Stomach smooth muscle (tissue), 2 donors: ENCODE results near the gene MPPED1.
A peak's percentile ranks its signal among the peaks of the same experiment; 100 is the strongest.

ENCODE experiments used
- H3K27ac ChIP-seq: one replicate; pipeline ENCODE4 v1.7.0; 2013; ENCODE audit warnings: mild to moderate bottlenecking, low read length, inconsistent platforms
- H3K27me3 ChIP-seq, 2 donors: one replicate each; pipeline ENCODE4 v1.7.0; 2013; ENCODE audit warnings: low read length in 2 of 2; ENCODE audit not compliant: insufficient read depth in 2 of 2, control insufficient read depth in 1 of 2
- H3K36me3 ChIP-seq, 2 donors: one replicate each; pipeline ENCODE4 v1.7.0; 2013; ENCODE audit warnings: low read length in 2 of 2; ENCODE audit not compliant: control insufficient read depth in 2 of 2, insufficient read depth in 2 of 2
- H3K4me1 ChIP-seq: one replicate; pipeline ENCODE4 v1.7.0; 2013; ENCODE audit warnings: low read length; ENCODE audit not compliant: control insufficient read depth, insufficient read depth
- H3K4me3 ChIP-seq, 2 donors: one replicate each; pipeline ENCODE4 v1.7.0; 2013; ENCODE audit warnings: low read length in 2 of 2
- H3K9ac ChIP-seq, 2 donors: one replicate each; pipeline ENCODE4 v1.7.0; 2013; ENCODE audit warnings: low read length in 2 of 2, mild to moderate bottlenecking in 1 of 2
- H3K9me3 ChIP-seq, 2 donors: one replicate each; pipeline ENCODE4 v1.7.0; 2013; ENCODE audit warnings: low read length in 2 of 2; ENCODE audit not compliant: control insufficient read depth in 2 of 2
- donor health status: healthy.
- donor health status: Pancreatic carcinoma.

Gene MPPED1

GRCh38 chr22:43381693-43382092 lies 30.1 kb upstream of the MPPED1 start:
- Histone ChIP-seq H3K27ac (no peak overlapping the region), H3K36me3 (no peaks in the 10 kb centered on the region), H3K9me3 (no peaks in the 10 kb centered on the region), H3K27me3 (no peaks in the 10 kb centered on the region), H3K9ac (no peak overlapping the region), H3K4me1 (peaks cover 23% of the 10 kb centered on the region), H3K4me3 (no peak overlapping the region)

GRCh38 chr22:43384863-43385262 lies 27.0 kb upstream of the MPPED1 start:
- no peaks in the 10 kb centered on the region for H3K36me3 ChIP-seq
- no peaks in the 10 kb centered on the region for H3K9me3 ChIP-seq
- H3K27ac ChIP-seq = no peak overlapping the region
- no peak overlapping the region for H3K4me3 ChIP-seq
- H3K9ac ChIP-seq = no peak overlapping the region
- H3K4me1 ChIP-seq = peaks cover 14% of the 10 kb centered on the region
- peaks cover 3 to 5% of the 10 kb centered on the region in 2 donors for H3K27me3 ChIP-seq

- Histone ChIP-seq H3K4me3 (peak overlapping the region in 1 of 2 donors; percentile 60), H3K27me3 (peaks cover 3 to 5% of the 10 kb centered on the region in 2 donors), H3K27ac (no peak overlapping the region), H3K9me3 (no peaks in the 10 kb centered on the region), H3K9ac (no peak overlapping the region), H3K36me3 (no peaks in the 10 kb centered on the region), H3K4me1 (peaks cover 14% of the 10 kb centered on the region)
Observed at GRCh38 chr22:43385770-43386641, 25.8 kb upstream of the MPPED1 start.

- Histone ChIP-seq H3K27ac (no peak overlapping the region), H3K4me1 (peaks cover 14% of the 10 kb centered on the region), H3K36me3 (no peaks in the 10 kb centered on the region), H3K4me3 (no peak overlapping the region), H3K9ac (no peak overlapping the region), H3K9me3 (no peaks in the 10 kb centered on the region), H3K27me3 (peaks cover 3 to 5% of the 10 kb centered on the region in 2 donors)
Observed at GRCh38 chr22:43387815-43388214, 24.0 kb upstream of the MPPED1 start.

GRCh38 chr22:43388420-43388851 lies 23.4 kb upstream of the MPPED1 start:
- no peak overlapping the region for H3K9ac ChIP-seq
- H3K27me3 ChIP-seq = peaks cover 3 to 5% of the 10 kb centered on the region in 2 donors
- no peak overlapping the region for H3K27ac ChIP-seq
- no peaks in the 10 kb centered on the region for H3K9me3 ChIP-seq
- no peak overlapping the region for H3K4me3 ChIP-seq
- H3K36me3 ChIP-seq = no peaks in the 10 kb centered on the region
- H3K4me1 ChIP-seq = peaks cover 14% of the 10 kb centered on the region

- Histone ChIP-seq H3K9ac (no peak overlapping the region), H3K9me3 (peaks cover 0 to 2% of the 10 kb centered on the region in 2 donors), H3K4me3 (no peak overlapping the region), H3K36me3 (no peaks in the 10 kb centered on the region), H3K27ac (no peak overlapping the region), H3K27me3 (peaks cover 3 to 5% of the 10 kb centered on the region in 2 donors), H3K4me1 (peaks cover 14% of the 10 kb centered on the region)
Observed at GRCh38 chr22:43389227-43389836, 22.5 kb upstream of the MPPED1 start.

GRCh38 chr22:43390166-43390565 lies 21.6 kb upstream of the MPPED1 start:
- Histone ChIP-seq H3K9ac (no peak overlapping the region), H3K36me3 (no peaks in the 10 kb centered on the region), H3K4me1 (peaks cover 14% of the 10 kb centered on the region), H3K27ac (no peak overlapping the region), H3K9me3 (peaks cover 0 to 2% of the 10 kb centered on the region in 2 donors), H3K4me3 (no peak overlapping the region), H3K27me3 (peaks cover 3 to 5% of the 10 kb centered on the region in 2 donors)

- no peak overlapping the region for H3K4me3 ChIP-seq
- no peak overlapping the region for H3K27ac ChIP-seq
- H3K9ac ChIP-seq = no peak overlapping the region
- peaks cover 8% of the 10 kb centered on the region for H3K4me1 ChIP-seq
- peaks cover 0 to 2% of the 10 kb centered on the region in 2 donors for H3K9me3 ChIP-seq
- H3K36me3 ChIP-seq = no peaks in the 10 kb centered on the region
- peaks cover 3 to 5% of the 10 kb centered on the region in 2 donors for H3K27me3 ChIP-seq
Observed at GRCh38 chr22:43390872-43391271, 20.9 kb upstream of the MPPED1 start.

GRCh38 chr22:43391306-43391705 lies 20.5 kb upstream of the MPPED1 start:
- Histone ChIP-seq H3K9ac (no peak overlapping the region), H3K4me3 (no peak overlapping the region), H3K4me1 (peaks cover 7% of the 10 kb centered on the region), H3K9me3 (peaks cover 0 to 2% of the 10 kb centered on the region in 2 donors), H3K36me3 (no peaks in the 10 kb centered on the region), H3K27me3 (peaks cover 3 to 5% of the 10 kb centered on the region in 2 donors), H3K27ac (no peak overlapping the region)

GRCh38 chr22:43392385-43392989 lies 19.3 kb upstream of the MPPED1 start:
- H3K36me3 ChIP-seq = no peaks in the 10 kb centered on the region
- H3K9me3 ChIP-seq = peaks cover 0 to 2% of the 10 kb centered on the region in 2 donors
- H3K9ac ChIP-seq = no peak overlapping the region
- H3K4me3 ChIP-seq = no peak overlapping the region
- H3K27ac ChIP-seq = no peak overlapping the region
- H3K27me3 ChIP-seq = peaks cover 1 to 5% of the 10 kb centered on the region in 2 donors
- peaks cover 7% of the 10 kb centered on the region for H3K4me1 ChIP-seq
